Gastrocnemius medialis (tissue), 4 donors: ENCODE data around the gene DYSF.

Experiments
- POLR2A ChIP-seq, 2 donors: fragments of 450-650 bp; IDR thresholded peaks; one replicate each; pipeline ENCODE4 v1.6.1; 2017; ENCODE audit warnings: antibody characterized with exemption in 2 of 2, mild to moderate bottlenecking in 2 of 2, moderate library complexity in 2 of 2
- TF ChIP-seq, protein P1 (sequence below), 5 experiments: fragments of 450-650 bp in 3 of 5; fragments of 200-600 bp in 2 of 5; sonication (generic) in 2 of 5; IDR thresholded peaks in 4 of 5; conservative IDR thresholded peaks in 1 of 5; 1 replicate in 4 of 5; 2 replicates in 1 of 5; pipeline ENCODE4 v1.5.1; 2016 to 2019; ENCODE audit warnings: antibody characterized with exemption in 5 of 5, mild to moderate bottlenecking in 3 of 5, moderate library complexity in 3 of 5

DNA sequence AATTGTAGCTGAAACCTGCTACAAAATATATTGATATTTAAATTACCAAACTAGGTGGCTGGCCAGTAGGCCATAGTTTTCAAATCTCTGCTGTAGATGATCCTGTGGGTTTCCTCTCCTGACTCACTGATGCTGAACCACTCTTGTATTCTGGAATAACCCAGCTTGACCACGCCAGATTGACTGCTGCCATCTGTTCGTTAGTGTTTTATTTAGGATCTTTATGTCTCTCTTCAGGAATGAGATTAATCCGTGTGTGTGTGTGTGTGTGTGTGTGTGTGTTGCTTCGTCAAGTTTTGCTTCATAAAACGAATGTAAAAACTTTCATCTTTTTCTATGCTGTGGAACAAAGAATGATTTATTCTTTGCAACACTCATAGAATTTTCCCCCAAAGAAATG lies 187.1 kb downstream of the DYSF start:
- TF ChIP-seq, protein P1, sequence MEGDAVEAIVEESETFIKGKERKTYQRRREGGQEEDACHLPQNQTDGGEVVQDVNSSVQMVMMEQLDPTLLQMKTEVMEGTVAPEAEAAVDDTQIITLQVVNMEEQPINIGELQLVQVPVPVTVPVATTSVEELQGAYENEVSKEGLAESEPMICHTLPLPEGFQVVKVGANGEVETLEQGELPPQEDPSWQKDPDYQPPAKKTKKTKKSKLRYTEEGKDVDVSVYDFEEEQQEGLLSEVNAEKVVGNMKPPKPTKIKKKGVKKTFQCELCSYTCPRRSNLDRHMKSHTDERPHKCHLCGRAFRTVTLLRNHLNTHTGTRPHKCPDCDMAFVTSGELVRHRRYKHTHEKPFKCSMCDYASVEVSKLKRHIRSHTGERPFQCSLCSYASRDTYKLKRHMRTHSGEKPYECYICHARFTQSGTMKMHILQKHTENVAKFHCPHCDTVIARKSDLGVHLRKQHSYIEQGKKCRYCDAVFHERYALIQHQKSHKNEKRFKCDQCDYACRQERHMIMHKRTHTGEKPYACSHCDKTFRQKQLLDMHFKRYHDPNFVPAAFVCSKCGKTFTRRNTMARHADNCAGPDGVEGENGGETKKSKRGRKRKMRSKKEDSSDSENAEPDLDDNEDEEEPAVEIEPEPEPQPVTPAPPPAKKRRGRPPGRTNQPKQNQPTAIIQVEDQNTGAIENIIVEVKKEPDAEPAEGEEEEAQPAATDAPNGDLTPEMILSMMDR (IDR thresholded peaks at IDR 0.05 in 4 of 5, conservative IDR thresholded peaks at IDR 0.05 in 1 of 5), result no peak
- TF ChIP-seq POLR2A (IDR thresholded peaks at IDR 0.05), result no peak
